GM23248 (cell line): ENCODE data around the gene URB1. TPM values are rescaled to one million over a fixed set of nuclear protein-coding genes. Genes with fewer than 3 reads are reported as not detected.

Experiments used
- DNase-seq: peaks from one replicate; pipeline ENCODE4 v3.0.0-alpha.2; 2015
- H2AFZ ChIP-seq: fragments of 200-600 bp; sonication (generic); 2 replicates; pipeline ENCODE4 v1.6.1; 2016; ENCODE audit warnings: antibody characterized with exemption
- H3F3A ChIP-seq: fragments of 200-600 bp; sonication (generic); 2 replicates; pipeline ENCODE4 v1.6.1; 2016; ENCODE audit warnings: mild to moderate bottlenecking, antibody characterized with exemption, mixed run types; ENCODE audit not compliant: insufficient read depth
- H3K27ac ChIP-seq: fragments of 200-600 bp; sonication (generic); 2 replicates; pipeline ENCODE4 v1.5.1; 2016; ENCODE audit warnings: mild to moderate bottlenecking
- H3K27me3 ChIP-seq: fragments of 200-600 bp; sonication (generic); replicated peaks from 2 replicates; pipeline ENCODE4 v1.6.1; 2016; ENCODE audit warnings: mild to moderate bottlenecking; ENCODE audit not compliant: insufficient read depth
- H3K36me3 ChIP-seq: fragments of 200-600 bp; sonication (generic); 2 replicates; pipeline ENCODE4 v1.6.1; 2016; ENCODE audit warnings: low read depth, mild to moderate bottlenecking
- H3K4me1 ChIP-seq: fragments of 200-600 bp; sonication (generic); 2 replicates; pipeline ENCODE4 v1.6.1; 2016; ENCODE audit warnings: mild to moderate bottlenecking; ENCODE audit not compliant: insufficient read depth
- H3K4me2 ChIP-seq: fragments of 200-600 bp; sonication (generic); one replicate; pipeline ENCODE4 v1.6.1; 2016; ENCODE audit warnings: mild to moderate bottlenecking; ENCODE audit not compliant: unreplicated experiment
- H3K4me3 ChIP-seq: fragments of 200-600 bp; sonication (generic); 2 replicates; pipeline ENCODE4 v1.5.1; 2016; ENCODE audit warnings: mild to moderate bottlenecking
- H3K79me2 ChIP-seq: fragments of 200-600 bp; sonication (generic); 2 replicates; pipeline ENCODE4 v1.6.1; 2016; ENCODE audit warnings: mild to moderate bottlenecking; ENCODE audit not compliant: insufficient read depth
- H3K9ac ChIP-seq: fragments of 200-600 bp; sonication (generic); 2 replicates; pipeline ENCODE4 v1.6.1; 2016; ENCODE audit warnings: mild to moderate bottlenecking
- H3K9me2 ChIP-seq: fragments of 200-600 bp; sonication (generic); 2 replicates; pipeline ENCODE4 v1.6.1; 2016; ENCODE audit warnings: mixed run types, mild to moderate bottlenecking, moderate library complexity; ENCODE audit not compliant: insufficient read depth
- H3K9me3 ChIP-seq: fragments of 200-600 bp; sonication (generic); one replicate; pipeline ENCODE4 v1.6.1; 2017; ENCODE audit warnings: low read depth
- H4K20me1 ChIP-seq: fragments of 200-600 bp; sonication (generic); 2 replicates; pipeline ENCODE4 v1.6.0; 2016; ENCODE audit not compliant: insufficient read depth
- EZH2 ChIP-seq: fragments of 200-600 bp; sonication (generic); IDR thresholded peaks from 2 replicates; pipeline ENCODE4 v1.6.1; 2018; ENCODE audit warnings: antibody characterized with exemption, mild to moderate bottlenecking; ENCODE audit not compliant: insufficient read depth, poor library complexity, severe bottlenecking
- EZH2phosphoT487 ChIP-seq: fragments of 200-600 bp; sonication (generic); IDR thresholded peaks from 2 replicates; pipeline ENCODE4 v1.6.1; 2018; ENCODE audit warnings: antibody characterized with exemption, moderate library complexity, mild to moderate bottlenecking, low read depth; ENCODE audit not compliant: insufficient read depth
- WGBS, 2 experiments: methylation state at CpG; one replicate each; pipeline ENCODE4 v1.1.6; 2015 to 2017; ENCODE audit warnings: low lambda C conversion rate in 2 of 2, low coverage in 1 of 2; ENCODE audit errors: missing lambda C conversion rate in 2 of 2; 5-methylcytosine and 5-hydroxymethylcytosine counted together
- in situ Hi-C: fragments of 300-500 bp; cut with MboI; formaldehyde crosslinking; loops from 2 replicates; pipeline ENCODE4 v1.15.0; 2020
- polyA plus RNA-seq: library from polyadenylated mRNA; unstranded; fragments of >200 nt; fragmentation: Nextera tagmentation; extraction: Ambion mirVana; gene quantifications from 2 replicates; pipeline ENCODE4 v1.2.1, GENCODE V29; 2016
- total RNA-seq: library from RNA; depleted of rRNA; stranded (reverse); fragments of >200 nt; shearing (Covaris generic); gene quantifications from 2 replicates; pipeline ENCODE4 v1.2.3, GENCODE V29; 2014

The URB1 gene
- total and polyA plus RNA-seq, 2 experiments from 2014 or later = 4.9 to 15.7 TPM

- Histone ChIP-seq H3K27me3 (no peaks in the 10 kb centered on the region), H3K4me3 (no peak overlapping the region), H3K4me2 (no peak overlapping the region), H3K9ac (no peak overlapping the region), H3K9me2 (no peaks in the 10 kb centered on the region), H3K9me3 (no peaks in the 10 kb centered on the region), H3K27ac (no peak overlapping the region), H3F3A (peaks cover 22% of the 10 kb centered on the region), H3K4me1 (peaks cover 28% of the 10 kb centered on the region), H3K79me2 (no peaks in the 10 kb centered on the region), H4K20me1 (no peaks in the 10 kb centered on the region), H2AFZ (peak overlapping the region; percentile 24; the same call in 1 of the 2 replicates), H3K36me3 (no peaks in the 10 kb centered on the region)
- TF ChIP-seq EZH2phosphoT487 = no peak
- no peak for TF ChIP-seq EZH2
- DNase-seq = no peak
- in situ Hi-C loops = no loop called here
- WGBS, 2 experiments = 69 to 71% methylated on average over 10 of the region's 10 CpGs
Observed at GRCh38 chr21:32427958-32428623, 35.3 kb upstream of the URB1 start.

GRCh38 chr21:32426592-32427051, 33.8 kb upstream of the URB1 start:
- Histone ChIP-seq H3F3A (peaks cover 32% of the 10 kb centered on the region), H4K20me1 (no peaks in the 10 kb centered on the region), H3K27me3 (no peaks in the 10 kb centered on the region), H3K9me3 (no peaks in the 10 kb centered on the region), H3K4me3 (no peak overlapping the region), H3K9ac (peak overlapping the region; percentile 4; the same call in 1 of the 2 replicates), H3K4me2 (peak overlapping the region; percentile 5), H2AFZ (peak overlapping the region; percentile 36; the same call in 1 of the 2 replicates), H3K36me3 (no peaks in the 10 kb centered on the region), H3K27ac (peak overlapping the region; percentile 15; the same call in 1 of the 2 replicates), H3K79me2 (no peaks in the 10 kb centered on the region), H3K9me2 (no peaks in the 10 kb centered on the region), H3K4me1 (peaks cover 35% of the 10 kb centered on the region)
- in situ Hi-C loops = no loop called here
- peak; percentile 58 for DNase-seq
- no peak for TF ChIP-seq EZH2phosphoT487
- no peak for TF ChIP-seq EZH2
- WGBS, 2 experiments = 70 to 75% methylated on average over 6 of the region's 6 CpGs

GRCh38 chr21:32426066-32426465, 33.3 kb upstream of the URB1 start:
- in situ Hi-C loops = no loop called here
- Histone ChIP-seq H3K9me2 (no peaks in the 10 kb centered on the region), H3K4me1 (peaks cover 35% of the 10 kb centered on the region), H3K27ac (no peak overlapping the region), H3K4me3 (no peak overlapping the region), H3K79me2 (no peaks in the 10 kb centered on the region), H4K20me1 (no peaks in the 10 kb centered on the region), H2AFZ (no peak overlapping the region), H3K36me3 (no peaks in the 10 kb centered on the region), H3K27me3 (no peaks in the 10 kb centered on the region), H3K9ac (no peak overlapping the region), H3K9me3 (no peaks in the 10 kb centered on the region), H3K4me2 (no peak overlapping the region), H3F3A (peaks cover 32% of the 10 kb centered on the region)
- no peak for DNase-seq
- no peak for TF ChIP-seq EZH2
- 81 to 89% methylated on average over 5 of the region's 5 CpGs for WGBS, 2 experiments

- peaks cover 32% of the 10 kb centered on the region for H3F3A ChIP-seq
- H3K27ac ChIP-seq = no peak overlapping the region
- H2AFZ ChIP-seq = no peak overlapping the region
- 98 to 100% methylated on average over 4 of the region's 4 CpGs for WGBS, 2 experiments
- no peaks in the 10 kb centered on the region for H3K27me3 ChIP-seq
- in situ Hi-C loops = no loop called here
- H3K36me3 ChIP-seq = no peaks in the 10 kb centered on the region
- no peak overlapping the region for H3K4me3 ChIP-seq
- H4K20me1 ChIP-seq = no peaks in the 10 kb centered on the region
- H3K9me3 ChIP-seq = no peaks in the 10 kb centered on the region
- peaks cover 35% of the 10 kb centered on the region for H3K4me1 ChIP-seq
- no peak overlapping the region for H3K4me2 ChIP-seq
- H3K9me2 ChIP-seq = no peaks in the 10 kb centered on the region
- no peaks in the 10 kb centered on the region for H3K79me2 ChIP-seq
- no peak for TF ChIP-seq EZH2
- TF ChIP-seq EZH2phosphoT487 = no peak
- H3K9ac ChIP-seq = no peak overlapping the region
- DNase-seq = no peak
Observed at GRCh38 chr21:32425628-32426027, 32.8 kb upstream of the URB1 start.
